ENCODE data around the gene DEPP1. TPM values are rescaled to one million over a fixed set of nuclear protein-coding genes. Genes with fewer than 3 reads are reported as not detected.

The DEPP1 gene
- total and polyA plus RNA-seq, 2 of the 13 experiments (the other 11 are each of a cell fraction or from before 2014, with no cell fraction given): 14.8 to 270 TPM

- Histone ChIP-seq H4K20me1 (ENCODE audit: insufficient read depth, low read length) (no peaks in the 10 kb centered on the region), H2AFZ (ENCODE audit: low read length) (no peak overlapping the region), H3K9ac (ENCODE audit: insufficient read depth, low read depth, low read length) (no peak overlapping the region), H3K27ac (ENCODE audit: extremely low read length, insufficient read depth, low read length) (no peak overlapping the region), H3K36me3 (replicated peaks in 1 of 2; ENCODE audit: control insufficient read depth in 1 of 2, insufficient read depth in 2 of 2, low read length in 2 of 2) (no peaks in the 10 kb centered on the region), H3K79me2 (ENCODE audit: insufficient read depth, low read length) (no peaks in the 10 kb centered on the region), H3K9me3 (ENCODE audit: low read length) (no peaks in the 10 kb centered on the region), H3K4me2 (ENCODE audit: low read depth, low read length) (no peak overlapping the region), H3K4me1 (ENCODE audit: insufficient read depth, low read length) (peaks cover 44% of the 10 kb centered on the region), H3K27me3 (ENCODE audit: control insufficient read depth in 1 of 2, insufficient read depth in 2 of 2, low read length in 2 of 2) (no peaks in the 10 kb centered on the region), H3K4me3 (replicated peaks in 1 of 3; ENCODE audit: insufficient read depth in 1 of 3, low read depth in 2 of 3, low read length in 3 of 3) (no peak overlapping the region)
- ChIA-PET CTCF (ENCODE audit: low intra/inter-chr PET ratio, low total read pairs) (no interaction called here), POLR2A (interaction anchor here (0.8 to 6.3 kb wide), 2 partner anchors 12 to 30 kb away, joined by 3 to 119 read pairs; partner anchors contain the start of gene DEPP1)
- FAIRE-seq (peak; percentile 80), DNase-seq (ENCODE audit: low spot score) (peak; percentile 88), ATAC-seq (peak; percentile 81)
- in situ Hi-C loops (cut with HindIII; ENCODE audit: extremely low pct_ligation_motif_present, low pct_unique_long_range_greater_than_20kb) (loop anchor here (25.0 kb wide), 2 partner anchors 229 to 429 kb away; no protein-coding TSS in a partner anchor), intact Hi-C loops (cut with micrococcal nuclease; ENCODE audit: unreplicated experiment) (loop anchor here (2.0 to 10.0 kb wide), 2 partner anchors 226 to 436 kb away; no protein-coding TSS in a partner anchor)
- BruUV-seq (replicated peaks): no TSS peak
- 35% methylated on average over 8 of the region's 8 CpGs for WGBS (ENCODE audit: low lambda C conversion rate)
- TF ChIP-seq ZNF614 (CRISPR knock-in tag; IDR thresholded peaks at IDR 0.05; ENCODE audit: borderline replicate concordance) (peak; percentile 44; the same call in 1 of the 2 replicates), THAP11 (CRISPR knock-in tag; IDR thresholded peaks at IDR 0.05) (peak; percentile 40; the same call in 1 of the 2 replicates), GATAD2A (CRISPR knock-in tag; IDR thresholded peaks at IDR 0.05) (peak; percentile 52; the same call in 1 of the 2 replicates), CTCF (CRISPR knock-in tag; IDR thresholded peaks at IDR 0.05) (peak; percentile 87), ETV5 (CRISPR knock-in tag; IDR thresholded peaks at IDR 0.05; ENCODE audit: borderline replicate concordance) (peak; percentile 8; the same call in 1 of the 2 replicates), RAD21 (CRISPR knock-in tag; IDR thresholded peaks at IDR 0.05) (peak; percentile 83), MED1 (CRISPR knock-in tag; IDR thresholded peaks at IDR 0.05) (peak; percentile 58), STAG1 (CRISPR knock-in tag; IDR thresholded peaks at IDR 0.05) (peak; percentile 85), MYC (CRISPR knock-in tag; IDR thresholded peaks at IDR 0.05; ENCODE audit: borderline replicate concordance) (no peak), SAP130 (CRISPR knock-in tag; IDR thresholded peaks at IDR 0.05; ENCODE audit: low read depth) (peak; percentile 46; the same call in 1 of the 2 replicates), SOX13 (IDR thresholded peaks at IDR 0.05) (no peak), SOX13 (CRISPR knock-in tag; conservative IDR thresholded peaks at IDR 0.05 in 1 of 2, IDR thresholded peaks at IDR 0.05 in 1 of 2) (peak in 1 of 2 experiments; percentile 31; a peak in 1 of 4 replicates), IKZF5 (CRISPR knock-in tag; IDR thresholded peaks at IDR 0.05) (peak; percentile 50; the same call in 1 of the 2 replicates), SMC3 (IDR thresholded peaks at IDR 0.05; ENCODE audit: low read length) (peak; percentile 75), HDAC2 (CRISPR knock-in tag; IDR thresholded peaks at IDR 0.05) (0 out of 2 replicates have a peak, but pooled peaks have one; percentile 19), ZNF800 (CRISPR knock-in tag; IDR thresholded peaks at IDR 0.05) (no peak), HMGXB4 (CRISPR knock-in tag; IDR thresholded peaks at IDR 0.05; ENCODE audit: borderline replicate concordance in 1 of 2, low read depth in 1 of 2) (peak; percentile 45 to 62; a peak in 2 of 4 replicates), ELF3 (CRISPR knock-in tag; IDR thresholded peaks at IDR 0.05) (peak; percentile 71)
Measured at GRCh38 chr10:45008524-45009161, 30.0 kb upstream of the DEPP1 start.
